Hematopoietic multipotent progenitor cell treated with erythropoietin and hydrocortisone succinate and interleukin-3 and kit ligand, for 4 days (in vitro differentiated cells): Measurements from ENCODE around the gene C1orf52.

Source experiments
- DNase-seq: peaks from one replicate; pipeline ENCODE4 v3.0.0-alpha.2; 2015

Gene C1orf52

GRCh38 chr1:85259118-85259911 lies at the start of gene C1orf52:
Gene C1orf52 (minus strand): TSS chr1:85259662. CDS start chr1:85259633, 29 bp downstream.
- DNase-seq, result peak; percentile 96

GRCh38 chr1:85308833-85309350 lies 49.4 kb upstream of the C1orf52 start:
- DNase-seq, result no peak

DNA sequence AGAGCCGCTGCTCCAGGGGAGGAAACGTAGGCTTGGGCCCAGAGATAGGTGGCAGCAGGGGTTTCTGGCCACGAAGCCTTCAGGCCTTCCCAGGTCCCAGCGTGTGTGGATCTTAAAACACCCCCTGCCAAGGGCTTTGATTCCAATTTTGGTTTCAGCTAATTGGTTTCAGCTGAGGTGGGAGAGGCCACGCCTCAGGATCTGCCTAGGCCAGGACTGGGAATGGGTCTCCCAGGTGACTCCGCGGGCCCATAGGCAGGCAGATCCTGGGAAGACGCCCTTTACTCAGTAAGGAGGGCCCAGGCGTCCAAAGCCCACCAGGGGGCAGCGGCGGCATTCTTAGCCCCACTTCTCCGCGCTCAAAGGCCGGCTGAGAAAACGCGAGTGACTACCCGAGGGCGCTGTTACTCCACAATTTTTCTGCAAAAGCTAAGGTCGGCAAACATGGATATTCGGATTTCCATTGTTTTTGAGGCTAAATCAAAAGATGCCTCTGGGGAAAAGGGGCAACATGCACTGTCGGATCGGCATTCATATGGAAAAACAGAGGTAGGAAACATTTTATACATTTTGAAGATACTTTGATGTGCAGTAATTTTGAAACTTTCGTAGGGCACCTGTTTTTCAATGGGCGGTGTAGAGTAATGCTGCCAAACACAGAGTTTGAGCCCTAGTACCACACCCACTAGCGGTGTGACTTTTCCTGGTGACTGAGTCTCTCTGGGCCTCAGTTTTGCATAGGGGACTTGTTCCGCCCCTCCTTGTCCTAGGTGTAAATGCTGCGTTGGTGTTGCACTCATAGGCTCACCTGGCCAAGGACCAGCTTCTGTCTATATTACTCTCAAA lies 48.7 kb upstream of the C1orf52 start:
- DNase-seq, result peak; percentile 90

DNA sequence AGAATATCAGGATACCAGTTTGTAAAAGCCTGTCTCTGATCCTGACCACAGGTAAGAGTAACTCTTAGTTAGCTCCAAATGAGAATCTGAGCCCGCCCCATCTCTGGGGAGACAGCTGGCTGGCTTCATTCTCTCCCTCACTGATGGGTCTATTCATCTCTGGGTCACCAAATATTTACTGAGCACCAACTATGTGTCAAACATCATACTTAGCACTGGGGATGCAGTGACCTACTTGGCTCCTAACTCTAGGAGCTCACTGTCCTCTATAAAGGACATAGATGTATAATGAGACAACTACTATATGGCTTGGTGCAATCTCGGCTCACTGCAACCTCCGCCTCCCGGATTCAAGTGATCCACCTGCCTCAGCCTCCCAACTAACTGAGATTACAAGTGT lies 46.8 kb upstream of the C1orf52 start:
- no peak for DNase-seq

DNA sequence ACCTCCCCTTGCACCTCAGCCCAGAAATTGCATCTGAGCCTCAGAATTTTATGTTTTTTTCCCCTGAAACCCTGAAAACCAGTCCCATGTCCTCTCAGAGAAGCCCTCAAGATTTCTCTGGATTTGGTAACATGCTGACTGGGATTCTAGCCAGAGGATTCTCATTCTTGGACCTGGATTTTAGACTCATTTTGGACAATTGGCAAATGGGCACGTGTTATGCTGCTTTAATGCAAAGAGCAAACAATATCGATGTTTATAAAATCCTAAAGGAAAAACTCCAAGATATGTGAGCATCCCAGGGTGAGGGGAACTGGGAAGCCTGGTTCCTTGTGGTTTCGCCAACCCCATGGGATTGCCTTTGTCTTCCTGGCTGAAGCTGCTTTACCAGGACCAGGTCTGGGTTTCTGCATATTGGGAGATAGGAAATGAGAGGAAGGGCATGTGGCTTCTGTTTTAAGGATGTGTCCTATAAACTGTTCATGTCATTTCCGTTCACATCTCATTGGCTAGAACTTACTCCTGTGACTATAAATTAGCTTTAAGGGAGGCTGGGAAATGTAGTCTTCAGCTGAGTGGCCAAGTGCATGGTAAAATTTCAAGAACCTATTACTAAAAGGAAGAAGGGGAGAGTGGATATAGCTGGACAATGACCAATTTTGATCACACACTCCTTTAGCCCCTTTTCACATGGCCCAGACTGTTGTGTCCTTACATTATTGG lies 44.1 kb upstream of the C1orf52 start:
- no peak for DNase-seq

- DNase-seq, result no peak
Observed at GRCh38 chr1:85300140-85300539, 40.7 kb upstream of the C1orf52 start.

DNA sequence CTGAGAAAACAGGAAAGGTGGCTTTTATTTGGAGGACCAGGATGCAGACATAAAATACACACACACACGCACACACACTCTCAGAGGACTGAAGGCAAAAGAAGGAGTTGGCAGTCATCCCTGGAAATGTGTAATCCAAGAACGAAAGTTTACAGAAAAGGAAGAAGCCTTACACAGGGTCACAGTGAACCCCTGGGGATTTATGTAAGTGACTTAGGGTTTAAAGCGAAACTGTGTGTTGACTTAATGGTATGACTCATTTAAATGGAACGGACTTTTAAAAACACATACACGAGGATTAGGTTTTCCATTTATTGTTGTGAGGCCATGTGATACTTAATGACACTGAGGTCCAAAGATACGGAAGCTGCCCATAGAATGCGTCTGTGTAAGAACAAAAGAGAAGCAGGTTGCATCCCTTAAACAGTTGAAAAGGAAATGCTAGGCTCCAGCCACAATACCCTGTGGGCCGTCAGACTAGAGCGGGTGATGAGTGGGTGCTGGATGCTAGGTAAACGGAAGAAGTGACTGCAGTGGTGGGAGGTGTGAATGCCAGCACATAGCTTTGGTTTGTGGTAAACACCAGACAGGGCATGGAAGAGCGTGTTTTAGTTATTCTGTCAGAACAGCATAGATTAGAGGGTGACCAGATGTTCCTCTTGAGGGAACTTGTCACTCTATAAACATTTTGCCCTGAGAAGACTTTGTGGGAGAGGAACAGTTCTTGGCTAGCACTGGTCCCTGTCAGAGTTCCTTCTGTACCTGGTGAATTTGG lies 38.6 kb upstream of the C1orf52 start:
- DNase-seq, result no peak

GRCh38 chr1:85297538-85297854 lies 38.0 kb upstream of the C1orf52 start:
- DNase-seq, result no peak

DNA sequence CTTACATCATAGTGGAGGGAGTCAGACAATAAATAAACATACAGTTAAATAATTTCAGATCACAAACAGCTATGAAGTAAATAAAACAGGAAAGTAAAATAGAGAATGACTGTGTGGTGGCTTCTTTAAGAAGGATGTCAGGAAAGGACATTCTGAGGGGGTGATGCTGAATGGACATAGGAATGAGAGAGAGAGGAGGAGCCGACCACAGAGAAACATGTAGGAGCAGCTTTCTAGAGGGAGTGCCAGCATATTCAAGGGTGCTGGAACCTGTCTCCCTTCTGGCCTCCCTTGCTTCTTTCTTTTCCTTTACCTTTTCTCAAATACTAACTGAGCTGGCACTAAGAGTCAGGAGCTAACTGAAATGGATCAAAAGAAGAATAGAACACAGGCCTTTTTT lies 37.5 kb upstream of the C1orf52 start:
- no peak for DNase-seq

GRCh38 chr1:85295654-85296053 lies 36.2 kb upstream of the C1orf52 start:
- DNase-seq, result no peak

- no peak for DNase-seq
Observed at GRCh38 chr1:85295006-85295431, 35.6 kb upstream of the C1orf52 start.

GRCh38 chr1:85290826-85291225 lies 31.4 kb upstream of the C1orf52 start:
- no peak for DNase-seq

GRCh38 chr1:85289848-85290335 lies 30.4 kb upstream of the C1orf52 start:
- DNase-seq, result no peak

- no peak for DNase-seq
Observed at GRCh38 chr1:85289207-85289847, 29.9 kb upstream of the C1orf52 start.

- DNase-seq, result no peak
Observed at GRCh38 chr1:85284202-85284601, 24.7 kb upstream of the C1orf52 start.

DNA sequence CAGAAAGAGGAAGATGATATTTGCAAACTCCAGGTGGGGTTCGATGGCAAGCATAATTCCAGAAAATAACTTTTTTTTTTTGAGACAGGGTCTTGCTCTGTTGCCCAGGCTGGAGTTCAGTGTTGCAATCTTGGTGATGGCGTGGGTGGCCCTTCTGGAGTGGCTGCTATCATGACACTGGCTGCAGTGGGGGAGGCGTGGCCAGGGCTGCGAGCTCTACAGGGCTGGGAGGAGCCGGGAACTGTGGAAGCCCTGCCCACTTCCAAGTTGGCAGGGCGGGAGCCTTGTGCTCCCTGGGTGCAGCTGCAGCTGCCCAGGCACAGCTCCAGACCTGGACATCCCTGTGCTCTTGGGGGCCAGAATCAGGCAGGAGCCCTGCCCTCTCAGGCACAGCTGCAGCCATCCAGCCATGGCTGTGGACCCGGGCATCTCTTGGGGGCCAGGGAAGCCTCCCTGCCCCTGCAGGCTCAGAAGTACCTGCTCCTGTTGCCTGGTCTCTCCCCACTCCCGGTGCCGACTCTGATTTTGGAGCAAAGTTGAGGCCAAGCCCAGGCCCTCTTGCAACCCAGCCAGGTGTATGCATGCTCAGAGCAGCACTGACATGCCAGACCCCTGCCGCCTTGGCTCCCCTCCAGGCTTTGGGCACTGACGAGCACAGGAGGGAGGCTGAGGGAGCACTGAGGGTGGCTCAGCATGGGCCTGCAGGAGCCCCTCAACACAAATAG lies 24.2 kb upstream of the C1orf52 start:
- peak; percentile 18 for DNase-seq

DNA sequence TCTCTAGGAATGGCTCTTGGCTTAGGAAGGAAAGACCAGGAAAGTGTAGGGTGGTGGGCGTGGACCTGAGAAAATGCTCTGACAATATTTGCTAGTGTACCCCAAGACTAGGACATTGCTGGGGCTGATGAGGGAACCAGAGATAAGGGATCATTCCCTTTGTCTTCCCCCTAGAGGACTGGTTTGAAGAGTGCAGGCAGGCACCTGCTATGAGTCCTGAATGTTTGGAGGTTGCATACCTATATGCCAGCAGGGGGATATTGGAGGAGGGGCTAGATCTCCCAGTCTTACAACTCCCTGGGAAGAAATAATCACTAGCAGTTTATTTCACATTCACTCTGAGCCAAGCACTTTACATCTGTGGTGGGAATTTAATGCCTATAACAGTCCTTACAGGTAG lies 23.0 kb upstream of the C1orf52 start:
- DNase-seq, result no peak

- DNase-seq, result no peak
Observed at GRCh38 chr1:85280636-85281035, 21.2 kb upstream of the C1orf52 start.

- DNase-seq, result no peak
Observed at GRCh38 chr1:85279458-85280080, 20.1 kb upstream of the C1orf52 start.

DNA sequence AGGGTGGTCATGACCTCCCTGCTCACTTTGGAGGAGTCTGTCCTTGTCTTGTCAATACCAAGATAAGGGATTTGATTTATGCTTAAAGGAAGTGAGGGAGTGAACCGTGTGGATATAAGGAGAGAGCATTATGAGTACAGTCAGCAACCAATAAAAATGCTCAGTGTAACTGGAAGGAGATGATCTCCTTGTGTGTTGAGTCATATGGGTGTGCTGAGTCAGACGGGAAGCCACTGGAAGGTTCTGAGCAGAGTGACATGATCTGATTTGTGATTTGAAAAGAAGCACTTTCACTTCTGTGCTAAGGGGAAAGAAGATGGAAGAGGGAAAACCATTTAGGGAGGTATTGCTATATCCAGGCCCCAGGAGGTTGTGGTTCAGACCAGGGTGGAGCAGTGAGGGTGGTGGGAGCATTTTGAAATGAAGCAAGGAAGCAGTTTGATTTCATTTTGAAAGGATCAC lies 19.4 kb upstream of the C1orf52 start:
- DNase-seq, result peak; percentile 62
